Stimulated activated CD8-positive, alpha-beta memory T cell treated with anti-CD3 and anti-CD28 coated beads, Interleukin-7, amount 100 ng/mL, for 48 hours (primary cell): ENCODE results near the gene RAPGEF3.

Source experiments
- DNase-seq, 2 donors: peaks; one replicate each; pipeline ENCODE4 v3.0.0-alpha.2; 2020; ENCODE audit warnings: low read depth in 1 of 2; ENCODE audit errors: extremely low read depth in 1 of 2

Gene RAPGEF3

DNA sequence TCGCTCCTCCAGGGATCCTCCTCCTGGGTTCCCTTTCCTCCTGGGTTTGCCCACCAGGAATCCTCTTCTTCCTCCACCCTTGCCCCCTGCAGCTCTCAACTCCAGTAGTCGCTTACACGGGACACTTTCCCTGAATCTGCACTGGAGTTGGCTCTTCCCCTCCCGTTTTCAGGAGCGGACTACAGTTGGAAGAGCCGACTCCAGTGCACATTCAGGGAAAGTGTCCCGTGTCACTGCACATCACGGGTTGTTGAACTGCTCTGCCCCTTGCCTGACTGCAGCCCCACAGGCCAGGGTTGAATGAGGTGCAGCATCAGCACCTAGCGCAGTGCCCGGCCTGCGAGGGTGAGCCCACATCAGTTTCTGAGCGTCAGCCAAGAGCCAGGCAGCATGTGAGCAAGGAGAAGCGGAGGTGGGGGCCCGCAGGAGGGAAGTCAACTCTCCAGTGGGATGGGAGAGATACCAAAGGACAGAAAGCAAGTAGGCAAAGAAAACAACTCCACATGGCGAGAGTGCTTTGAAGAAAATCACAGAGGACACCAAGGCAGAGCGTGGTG is 13.1 kb downstream of the RAPGEF3 start:
- no peak for DNase-seq

DNA sequence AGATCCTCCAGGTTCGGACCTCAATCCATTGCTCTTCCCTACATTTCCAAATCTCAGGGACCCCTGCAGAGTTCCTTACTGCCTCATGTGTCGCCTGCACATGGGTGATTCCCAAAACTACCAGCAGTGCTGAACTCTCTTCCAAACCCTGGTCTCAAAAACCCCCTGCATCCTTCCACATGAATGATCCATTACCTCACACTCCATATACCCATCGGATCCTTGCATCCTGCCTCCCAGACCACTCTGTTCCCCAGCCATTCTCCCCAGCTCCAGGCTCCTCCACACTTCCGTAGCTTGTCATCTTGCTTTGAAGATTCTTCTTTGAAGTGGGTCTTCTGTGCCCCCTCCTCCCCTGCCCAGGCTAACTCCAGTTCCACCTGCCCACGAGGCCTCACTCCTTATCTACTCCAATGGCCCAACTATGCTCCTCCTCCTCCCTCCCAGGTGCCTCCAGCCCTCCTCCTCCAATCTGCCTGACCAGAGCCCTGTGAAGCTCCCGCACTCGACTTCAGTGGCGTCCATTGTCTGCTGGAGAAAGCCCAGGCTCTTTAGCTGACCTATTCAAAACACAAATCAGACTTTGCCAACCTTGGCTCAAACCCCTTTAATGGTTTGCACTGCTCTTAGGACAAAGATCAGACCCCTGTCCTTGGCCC is 13.8 kb downstream of the RAPGEF3 start:
- DNase-seq, result no peak

DNA sequence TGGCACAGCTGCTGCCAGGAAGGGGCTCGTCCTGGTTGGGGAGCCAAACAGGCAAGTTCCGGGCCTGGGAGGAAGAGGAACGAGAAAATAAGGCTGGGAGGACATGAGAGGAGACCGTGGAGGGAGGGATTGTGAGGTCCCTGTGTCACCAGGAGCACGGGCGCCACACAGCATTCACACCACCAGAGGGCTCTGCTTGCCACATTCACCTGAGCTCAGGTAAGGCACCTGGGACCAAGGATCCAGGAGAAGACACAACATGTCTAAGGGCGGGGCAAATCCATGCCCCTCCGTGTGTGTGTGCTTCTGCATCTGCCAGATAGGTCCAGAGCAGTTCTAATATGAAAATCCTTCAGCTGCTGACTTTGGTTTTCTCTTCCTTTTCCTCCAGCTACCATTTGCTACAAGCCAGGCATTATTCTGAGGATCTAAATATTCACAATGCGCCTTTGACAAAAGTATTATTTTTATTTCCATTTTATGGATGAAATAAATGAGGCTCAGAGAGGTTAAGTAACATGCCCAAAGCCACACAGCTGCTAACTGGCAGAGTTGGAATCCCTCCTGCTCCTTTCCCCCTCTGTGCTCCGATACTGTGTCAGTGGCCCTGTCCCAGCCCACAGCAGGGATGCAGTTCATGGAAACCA is 14.6 kb downstream of the RAPGEF3 start:
- peak in 1 of 2 donors; percentile 11 for DNase-seq

DNA sequence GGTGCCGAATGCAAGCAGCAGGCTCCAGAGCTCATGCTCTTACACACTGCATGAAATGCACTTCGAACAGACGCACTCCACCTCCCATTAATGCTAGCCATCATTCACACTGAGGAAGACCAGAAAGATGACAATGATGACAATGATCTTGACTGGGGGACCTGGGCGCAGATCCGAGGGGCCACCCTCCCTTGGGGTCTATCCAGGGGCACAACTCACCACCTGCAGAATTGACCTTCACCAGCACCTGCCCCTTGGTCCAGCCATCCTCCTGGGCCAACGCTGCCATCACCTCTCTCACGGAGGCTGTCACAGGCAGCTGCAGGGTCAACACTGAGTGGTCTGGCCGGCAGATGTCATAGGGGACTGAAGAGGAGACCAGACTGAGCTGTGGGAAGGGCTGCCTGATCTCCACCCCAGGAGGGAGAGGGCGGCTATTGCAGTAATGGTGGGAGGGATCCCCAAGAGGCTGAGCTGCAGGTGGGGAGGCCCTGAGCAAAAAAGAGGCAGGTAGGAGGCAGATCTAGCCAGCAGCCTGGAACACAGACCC is 15.3 kb downstream of the RAPGEF3 start:
- no peak for DNase-seq

DNA sequence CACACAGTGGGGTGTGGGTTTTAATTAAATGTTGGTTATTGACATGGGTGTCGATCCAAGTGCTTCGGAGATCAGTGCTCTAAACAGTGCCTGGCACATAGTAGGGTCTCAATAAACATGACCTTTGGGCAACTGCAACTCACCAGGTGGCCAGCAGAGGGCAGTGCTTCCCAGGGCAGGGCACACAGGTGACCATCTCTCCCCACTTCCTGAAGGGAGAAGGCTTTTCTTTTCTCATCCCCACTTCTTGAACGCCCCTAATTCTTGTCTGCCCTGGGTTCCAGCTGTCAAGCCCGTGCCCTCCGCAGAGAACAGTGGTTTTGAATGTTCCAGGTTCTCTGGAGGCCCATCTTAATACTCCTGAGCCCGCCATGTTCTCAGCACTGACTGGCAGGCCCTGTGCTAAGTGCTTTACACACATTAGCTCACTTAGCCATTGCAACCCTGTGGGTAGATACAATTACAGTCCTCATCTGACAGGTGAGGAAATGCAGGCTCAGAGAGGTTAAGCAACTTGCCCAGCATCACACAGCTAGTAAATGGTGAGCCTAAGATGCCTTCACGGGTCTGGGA is 16.3 kb downstream of the RAPGEF3 start:
- peak in 1 of 2 donors; percentile 58 for DNase-seq

DNA sequence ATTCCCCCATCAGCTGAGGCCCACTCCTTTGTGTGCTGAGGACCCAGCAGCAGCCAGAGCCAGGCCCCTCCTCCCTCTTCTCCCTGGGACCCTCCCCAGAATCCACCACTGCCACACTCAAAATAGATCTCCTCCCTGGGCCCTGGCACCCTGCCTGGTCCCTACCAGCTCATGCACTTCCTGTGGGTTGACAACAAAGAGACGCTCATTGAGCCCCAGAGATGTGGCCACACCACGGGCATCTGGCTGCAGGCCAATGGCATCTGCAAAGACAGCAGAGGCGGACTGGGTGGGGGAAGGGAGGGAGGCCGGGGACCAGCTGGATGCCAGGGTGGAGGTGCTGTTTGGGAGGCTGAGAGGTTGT is 17.4 kb downstream of the RAPGEF3 start:
- DNase-seq, result peak in 1 of 2 donors; percentile 44

DNA sequence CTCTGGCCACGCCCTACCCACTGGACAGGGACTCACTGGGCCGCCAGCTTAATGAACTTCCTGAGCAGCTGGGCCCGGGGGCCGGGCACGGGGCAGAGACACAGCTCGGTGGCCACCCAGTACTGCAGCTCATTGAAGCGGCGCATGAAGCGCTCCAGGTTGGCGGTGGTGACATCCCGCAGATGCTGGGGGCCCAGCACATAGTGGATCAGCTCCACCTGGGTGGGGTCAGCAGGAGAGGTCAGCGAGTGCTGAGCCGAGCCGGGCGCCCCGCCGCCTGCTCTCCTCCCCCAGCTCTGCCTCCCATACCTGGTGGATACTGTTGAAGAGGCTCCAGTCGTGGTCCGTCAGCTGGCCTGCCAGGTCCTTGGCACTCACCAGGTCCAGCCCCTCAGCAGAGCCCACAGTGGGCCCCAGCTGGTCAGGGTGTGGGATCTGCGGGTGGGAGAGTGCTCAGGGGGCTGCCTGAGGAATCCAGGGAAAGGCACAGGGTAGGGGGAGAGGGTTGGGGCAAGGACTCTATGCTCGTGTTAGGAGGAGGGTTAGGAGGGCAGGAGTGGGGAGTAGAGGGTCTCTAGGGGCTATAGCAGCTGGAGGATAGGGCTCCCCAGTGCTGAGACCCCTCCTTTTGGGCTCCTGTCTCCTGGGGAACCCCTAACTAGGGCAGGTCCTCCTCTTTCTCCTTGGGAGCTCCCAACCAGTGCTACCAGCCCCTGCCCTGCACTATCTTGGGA is 17.9 kb downstream of the RAPGEF3 start:
- no peak for DNase-seq

DNA sequence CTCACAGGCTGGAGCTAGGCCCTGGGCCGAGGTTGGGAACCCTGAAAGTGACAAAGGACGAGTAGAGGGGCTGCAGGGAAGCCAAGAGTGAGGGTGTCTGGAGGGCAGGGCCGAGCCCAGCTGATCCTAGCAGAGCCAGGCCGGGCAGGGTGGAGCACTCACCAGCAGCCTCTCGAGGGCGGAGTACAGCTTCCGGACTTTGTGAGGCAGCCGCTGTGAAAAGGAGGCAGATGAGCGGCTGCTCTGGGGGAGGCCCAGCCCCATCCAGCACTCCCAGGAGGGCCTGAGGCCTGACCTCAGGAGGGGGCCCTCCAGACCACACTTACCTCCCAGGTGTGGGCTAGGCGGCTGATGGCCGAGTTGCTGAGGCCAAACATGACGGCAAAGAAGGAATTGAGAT is 18.7 kb downstream of the RAPGEF3 start:
- no peak for DNase-seq

DNA sequence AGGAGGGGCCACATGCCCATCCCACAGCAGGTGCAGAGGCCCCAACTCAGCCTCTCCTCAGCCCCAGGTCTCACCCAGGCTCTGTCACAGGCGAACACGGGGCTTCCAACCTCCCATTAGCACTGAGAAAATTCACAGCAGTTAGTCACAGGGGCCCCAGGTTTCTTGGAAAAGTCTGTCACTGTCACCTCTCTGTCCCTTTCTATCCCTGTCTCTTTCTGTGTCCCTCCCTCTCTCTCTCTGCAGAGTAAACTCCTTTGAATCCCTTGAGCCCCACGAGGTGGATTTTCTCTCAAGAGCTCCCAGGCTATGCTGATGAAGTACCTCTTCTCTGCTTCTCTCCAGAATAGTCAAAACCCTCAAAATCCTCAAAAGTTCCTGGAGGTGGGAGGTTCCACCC is 19.4 kb downstream of the RAPGEF3 start:
- no peak for DNase-seq

DNA sequence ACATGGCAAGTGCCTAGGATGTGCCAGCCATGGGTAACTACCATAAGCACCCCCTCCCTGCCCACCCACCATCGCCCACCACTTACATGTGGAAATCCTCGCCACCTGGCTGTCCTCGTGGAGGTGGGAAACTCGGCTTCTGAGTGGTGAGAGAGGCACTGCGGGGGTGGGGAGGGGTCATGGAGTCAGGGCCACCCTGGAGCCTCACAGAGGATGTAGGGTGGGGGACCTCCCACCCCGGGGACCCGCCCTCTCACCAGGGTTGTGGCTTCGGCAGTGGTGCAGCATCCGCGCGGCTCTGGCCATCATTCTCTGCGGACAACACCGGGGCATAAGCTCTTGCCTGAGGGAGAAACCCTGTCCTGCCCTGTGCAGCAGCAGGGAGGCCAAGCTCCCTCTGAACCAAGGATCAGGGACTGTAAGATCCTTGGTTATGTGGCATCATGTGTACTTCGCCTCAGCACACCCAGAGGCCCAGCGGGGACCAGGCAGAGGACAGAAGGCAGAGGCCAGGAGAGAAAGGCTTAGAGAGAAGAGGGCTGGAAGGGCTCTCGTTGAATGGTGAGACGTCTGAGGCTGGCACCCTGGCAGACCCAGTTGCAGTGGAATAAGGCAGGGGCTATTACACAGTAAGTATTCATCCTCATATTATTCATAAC is 20.6 kb downstream of the RAPGEF3 start:
- no peak for DNase-seq

DNA sequence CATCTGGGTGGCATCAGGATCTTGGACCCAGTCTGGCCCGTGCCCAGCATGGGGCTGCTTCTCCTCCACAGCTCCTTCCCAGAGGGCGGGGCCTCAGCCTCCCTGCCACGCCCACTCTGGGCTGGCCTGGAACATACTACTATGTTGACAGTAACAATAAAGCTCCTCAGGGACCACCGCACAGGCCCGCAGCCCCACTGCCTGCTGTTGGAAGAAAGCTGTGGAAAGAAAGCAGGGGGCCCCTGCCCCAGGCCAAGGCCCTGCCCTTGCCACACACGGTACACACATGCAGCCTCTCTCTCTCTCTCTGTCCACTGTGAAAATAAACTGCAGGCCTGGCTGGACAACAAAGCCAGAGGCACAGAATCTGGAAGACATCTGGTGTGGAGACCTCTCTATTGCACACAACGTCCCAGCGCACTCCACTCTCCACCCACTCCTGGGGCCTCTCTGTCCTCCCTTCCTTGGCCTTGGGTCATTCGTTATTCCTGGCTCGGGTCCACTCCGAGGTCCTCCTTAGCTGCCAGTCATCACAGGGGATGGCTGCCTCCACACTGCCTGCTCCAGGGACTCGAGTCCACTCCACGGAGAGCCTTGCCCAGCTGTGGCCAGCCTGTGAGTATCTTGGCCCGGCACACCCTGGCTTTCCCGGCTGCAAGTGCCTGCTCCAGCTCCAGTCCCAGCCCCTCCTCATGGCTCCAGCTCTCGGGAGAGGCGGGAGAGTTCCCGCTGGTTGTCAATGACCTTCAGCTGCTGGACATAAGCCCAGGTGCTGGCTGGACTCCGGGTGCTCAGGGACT is 21.6 kb downstream of the RAPGEF3 start:
- no peak for DNase-seq

DNA sequence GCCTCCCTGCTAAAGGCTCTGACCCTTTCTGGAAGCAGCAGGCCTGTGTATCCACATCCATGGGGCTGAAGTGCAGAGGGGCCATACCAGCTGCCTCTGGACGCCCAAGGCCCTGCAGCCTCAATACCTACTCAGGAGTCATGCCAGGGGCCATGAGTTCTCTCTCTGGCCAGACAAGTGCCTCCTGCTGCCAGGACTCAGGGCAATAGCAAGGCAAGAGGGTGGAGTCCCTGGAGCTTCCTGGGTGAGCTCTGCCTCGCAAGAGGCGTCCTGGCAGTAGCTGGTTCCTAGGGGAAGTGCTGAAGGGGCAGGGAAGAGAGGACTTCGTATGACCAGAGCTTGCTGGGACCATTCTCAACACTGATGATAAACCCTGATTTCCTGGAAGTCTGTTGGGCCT is 22.5 kb downstream of the RAPGEF3 start:
- DNase-seq, result no peak

DNA sequence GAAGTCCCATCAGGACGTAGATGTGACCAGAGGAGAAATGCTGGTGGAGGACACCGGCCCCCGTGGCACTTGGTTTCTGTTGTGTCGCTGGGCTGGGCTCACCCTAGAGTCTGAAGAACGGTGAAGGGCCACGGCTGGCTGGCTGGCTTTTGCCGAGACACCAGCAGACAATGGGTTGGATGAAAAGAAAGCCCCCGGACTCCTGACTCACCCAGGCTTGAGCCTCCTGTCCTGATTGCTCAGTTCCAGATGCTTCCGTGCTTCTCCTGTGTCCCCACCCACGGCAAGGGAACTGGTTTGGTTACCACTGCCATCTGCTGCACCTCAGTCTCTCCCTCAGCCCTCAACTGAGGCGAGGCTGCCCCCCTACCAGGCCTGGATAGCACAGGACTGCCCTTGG is 23.0 kb downstream of the RAPGEF3 start:
- no peak for DNase-seq

DNA sequence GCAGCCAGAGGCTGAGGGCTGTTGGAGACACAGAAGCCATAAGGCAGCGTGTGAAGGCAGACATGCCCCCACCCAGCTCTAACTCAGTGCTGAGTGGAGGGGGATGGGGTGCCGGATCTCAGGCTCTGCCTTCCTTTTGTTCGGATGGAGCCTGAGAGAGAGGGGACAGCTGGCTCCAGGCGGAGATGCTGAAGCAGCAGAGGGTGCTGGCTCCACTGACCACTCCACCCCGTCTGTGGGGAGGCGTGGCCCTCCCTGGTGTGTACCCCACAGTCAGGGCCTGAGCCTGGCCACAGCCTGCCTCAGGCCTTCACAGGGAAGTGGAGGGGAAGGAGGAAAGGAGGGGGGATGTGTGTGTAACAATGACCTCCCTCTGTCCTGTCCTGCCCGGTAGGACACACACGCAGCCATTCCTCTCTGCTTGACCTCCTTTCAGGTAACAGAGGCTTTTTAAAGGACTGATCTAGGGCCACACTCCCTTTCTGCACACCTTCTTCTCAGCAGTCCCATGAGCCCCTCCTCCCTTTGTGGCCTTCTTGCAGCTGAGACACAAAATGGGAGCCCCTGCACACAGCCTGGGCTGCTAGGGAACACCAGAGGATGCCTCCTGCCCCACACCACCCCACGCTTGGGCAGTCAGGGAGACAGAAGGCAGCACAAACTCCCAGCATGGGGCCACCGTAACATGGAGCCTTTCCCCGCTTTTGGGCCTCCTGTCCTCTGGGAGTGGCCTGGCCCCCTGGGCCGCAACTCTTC is 23.8 kb downstream of the RAPGEF3 start:
- no peak for DNase-seq

DNA sequence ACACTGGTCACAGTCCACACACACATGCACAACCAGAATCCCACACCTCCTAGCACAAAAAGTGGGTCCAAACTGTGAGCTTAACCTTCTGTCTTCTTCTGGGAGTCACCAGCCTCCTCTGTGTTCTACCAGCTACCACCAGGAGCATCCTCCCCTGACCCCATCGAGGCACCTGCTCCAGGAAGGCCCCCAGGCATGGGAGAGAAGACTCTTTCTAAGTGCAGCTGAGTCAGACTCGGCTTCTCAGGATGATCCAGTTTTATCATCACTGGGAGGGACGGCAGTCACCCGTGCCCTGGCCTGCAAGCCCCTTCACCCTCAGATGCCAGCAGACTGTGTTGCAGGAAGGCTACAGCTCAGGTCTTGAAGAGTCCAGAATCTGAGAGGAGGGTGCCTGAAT is 25.5 kb downstream of the RAPGEF3 start:
- DNase-seq, result no peak

DNA sequence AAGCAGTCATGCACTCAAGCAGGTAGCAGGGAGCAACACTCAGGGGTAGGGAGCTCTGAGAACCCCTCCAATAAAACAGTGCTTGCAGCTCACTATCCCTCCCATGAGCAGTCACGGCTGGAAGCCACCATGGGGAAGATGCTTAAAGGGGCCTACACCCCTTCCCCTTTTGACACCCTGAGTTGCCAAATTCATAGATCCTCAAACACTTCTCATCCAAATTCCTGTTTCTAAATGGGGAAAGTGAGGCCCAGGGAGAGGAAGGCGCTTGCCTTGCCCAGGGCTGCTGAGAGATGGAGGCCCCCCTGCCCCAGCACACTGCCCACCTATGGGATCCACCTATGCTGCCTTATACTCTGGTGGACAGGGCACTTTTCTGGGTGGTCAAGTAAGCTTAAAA is 26.2 kb downstream of the RAPGEF3 start:
- no peak for DNase-seq

DNA sequence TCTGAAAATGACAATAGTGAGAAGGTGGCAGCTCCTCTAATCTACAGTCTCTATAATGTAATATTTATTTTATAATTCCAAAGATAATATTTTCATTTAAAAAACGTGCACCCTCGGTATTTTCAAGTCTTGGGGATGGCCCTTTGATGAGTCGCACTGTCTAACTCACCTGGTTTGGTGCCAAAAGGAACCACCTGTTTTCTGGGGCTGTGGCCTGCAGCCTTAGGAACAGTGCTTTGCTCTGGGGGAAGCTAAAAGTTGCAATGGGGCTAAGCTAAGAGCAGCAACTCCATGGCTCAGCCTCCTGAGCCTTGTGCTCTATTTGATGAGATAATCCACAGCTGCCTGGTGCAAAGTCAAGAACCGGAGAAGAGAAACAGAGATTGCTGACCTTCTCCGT is 27.0 kb downstream of the RAPGEF3 start:
- DNase-seq, result no peak

DNA sequence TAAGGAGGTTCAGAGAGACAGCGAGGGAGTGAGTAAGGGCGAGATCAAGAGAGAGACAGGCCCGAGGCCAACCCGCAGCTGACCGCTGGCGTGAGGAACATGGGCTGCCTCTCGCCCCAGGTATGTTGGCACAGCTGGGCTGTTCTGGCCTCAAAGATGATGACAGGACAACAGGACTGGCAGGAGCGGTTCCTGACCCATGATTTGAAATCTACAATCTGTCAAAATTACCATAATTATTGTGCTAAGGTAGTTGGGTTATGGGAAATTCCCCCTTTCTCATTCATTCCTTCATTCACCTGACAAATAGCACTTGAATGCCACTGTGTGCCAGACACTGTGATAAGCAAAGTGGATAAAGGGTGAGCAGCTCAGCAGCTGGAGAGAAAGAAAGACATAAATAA is 28.3 kb downstream of the RAPGEF3 start:
- no peak for DNase-seq

DNA sequence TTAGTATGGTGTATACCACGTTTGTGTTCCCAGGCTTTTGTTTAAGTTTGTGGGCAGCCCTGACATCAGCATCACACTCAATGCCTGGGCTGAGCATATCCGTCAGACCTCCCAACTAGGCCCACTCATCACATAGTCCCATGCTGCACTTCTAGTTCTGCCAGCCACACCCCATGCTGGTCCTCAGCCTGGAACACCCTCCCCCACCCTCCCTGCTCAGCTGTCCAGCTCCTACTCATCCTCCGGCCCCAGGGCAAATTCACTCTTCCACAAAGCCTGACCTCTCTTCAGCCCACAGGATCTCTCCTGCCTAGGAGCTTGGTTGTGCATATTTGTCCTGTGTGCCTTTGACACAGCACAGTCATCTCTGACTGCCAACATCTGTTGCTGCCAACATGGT is 29.4 kb downstream of the RAPGEF3 start:
- DNase-seq, result no peak
